Common myeloid progenitor, CD34-positive (primary cell): Measurements from ENCODE around the gene RAB27A.

Experiments
- CTCF ChIA-PET: fragments of 350-600 bp; sonication (Branson Sonifier 250); formaldehyde crosslinking; loops from one replicate; lab custom pipeline; 2021; ENCODE audit warnings: antibody characterized with exemption; lab: Charles Lee
- POLR2A ChIA-PET: fragments of 350-600 bp; sonication (Branson Sonifier 250); formaldehyde crosslinking; loops from one replicate; lab custom pipeline; 2021; ENCODE audit warnings: antibody characterized with exemption; lab: Charles Lee
- DNase-seq, 3 donors: peaks; one replicate each; pipeline versions ENCODE4 v3.0.0 to v3.0.0-alpha.2; 2013
- H3K27ac ChIP-seq, 2 experiments: 1 replicate in 1 of 2; 2 replicates in 1 of 2; pipeline ENCODE4 v1.7.0; 2013; ENCODE audit warnings: inconsistent platforms in 2 of 2, low read length in 2 of 2, mild to moderate bottlenecking in 2 of 2, low read depth in 1 of 2, moderate library complexity in 1 of 2; ENCODE audit not compliant: severe bottlenecking in 2 of 2, insufficient read depth in 1 of 2, poor library complexity in 1 of 2
- H3K27me3 ChIP-seq, 5 experiments: replicated peaks in 2 of 5; 1 replicate in 3 of 5; 2 replicates in 2 of 5; pipeline versions ENCODE4 v1.6.1 to v1.7.0; 2013; ENCODE audit warnings: low read length in 4 of 5, mild to moderate bottlenecking in 2 of 5, moderate library complexity in 2 of 5, inconsistent platforms in 1 of 5; ENCODE audit not compliant: insufficient read depth in 5 of 5, control insufficient read depth in 4 of 5
- H3K36me3 ChIP-seq, 4 experiments: 1 replicate in 2 of 4; 2 replicates in 2 of 4; pipeline versions ENCODE4 v1.6.1 to v1.7.0; 2013; ENCODE audit warnings: low read length in 3 of 4, control low read depth in 1 of 4, mild to moderate bottlenecking in 1 of 4; ENCODE audit not compliant: control insufficient read depth in 4 of 4, insufficient read depth in 4 of 4
- H3K4me1 ChIP-seq, 4 experiments: 1 replicate in 3 of 4; 2 replicates in 1 of 4; pipeline versions ENCODE4 v1.6.1 to v1.7.1; 2013; ENCODE audit warnings: low read length in 3 of 4, mild to moderate bottlenecking in 3 of 4, control low read depth in 1 of 4, inconsistent platforms in 1 of 4, moderate library complexity in 1 of 4; ENCODE audit not compliant: control insufficient read depth in 4 of 4, insufficient read depth in 4 of 4; ENCODE audit errors: control extremely low read depth in 1 of 4
- H3K4me3 ChIP-seq, 7 experiments: 1 replicate in 4 of 7; 2 replicates in 3 of 7; pipeline versions ENCODE4 v1.5.1 to v1.7.0; 2013; ENCODE audit warnings: mild to moderate bottlenecking in 7 of 7, low read length in 6 of 7, moderate library complexity in 6 of 7, inconsistent platforms in 2 of 7, low read depth in 2 of 7, control low read depth in 1 of 7; ENCODE audit not compliant: insufficient read depth in 4 of 7, control insufficient read depth in 1 of 7; ENCODE audit errors: extremely low read depth in 1 of 7
- H3K9me3 ChIP-seq, 5 experiments: 1 replicate in 4 of 5; 2 replicates in 1 of 5; pipeline versions ENCODE4 v1.6.1 to v1.7.1; 2013; ENCODE audit warnings: low read length in 4 of 5, mild to moderate bottlenecking in 2 of 5, inconsistent platforms in 1 of 5, low read depth in 1 of 5, moderate library complexity in 1 of 5; ENCODE audit not compliant: control insufficient read depth in 4 of 5, insufficient read depth in 2 of 5; ENCODE audit errors: control extremely low read depth in 1 of 5
- WGBS: methylation state at CpG from one replicate; pipeline ENCODE4 v1.1.5; 2013; ENCODE audit not compliant: insufficient coverage; 5-methylcytosine and 5-hydroxymethylcytosine counted together

RAB27A gene

DNA sequence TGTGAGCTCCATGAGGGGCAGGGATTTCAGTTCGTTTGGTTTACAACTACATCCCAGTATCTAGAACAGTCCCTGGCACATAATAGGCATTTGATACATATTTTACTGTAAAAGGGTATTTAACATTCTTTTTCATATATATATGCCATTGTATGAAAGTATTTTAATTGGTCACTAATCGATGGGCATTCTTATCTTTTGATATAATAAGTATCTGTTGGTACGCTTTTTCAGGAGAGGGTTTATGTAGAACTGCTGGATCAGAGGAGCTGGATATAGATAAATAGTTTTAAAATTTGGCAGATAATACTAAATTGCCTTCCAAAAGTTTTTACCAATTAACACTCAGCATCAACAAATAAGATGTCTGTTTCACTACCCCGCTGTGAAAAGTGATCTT, 91.9 kb downstream of the RAB27A start:
- Histone ChIP-seq H3K27me3 (no peaks in the 10 kb centered on the region), H3K27ac (peak overlapping the region; percentile 64 to 99), H3K9me3 (peaks cover 0 to 4% (median 0%) of the 10 kb centered on the region in 5 experiments), H3K4me3 (peak overlapping the region in 6 of 7 experiments; percentile 80 to 96 (median 92)), H3K4me1 (peaks cover 15 to 35% (median 26%) of the 10 kb centered on the region in 4 experiments), H3K36me3 (peaks cover 0 to 2% (median 0%) of the 10 kb centered on the region in 4 experiments)
- no CpG with 5 or more reads among the region's 4 CpGs for WGBS
- ChIA-PET POLR2A (no interaction called here), CTCF (interaction anchor here (0.9 to 1.5 kb wide), 2 partner anchors 8 to 10 kb away, joined by 3 read pairs; no protein-coding TSS in a partner anchor)
- no peak for DNase-seq

DNA sequence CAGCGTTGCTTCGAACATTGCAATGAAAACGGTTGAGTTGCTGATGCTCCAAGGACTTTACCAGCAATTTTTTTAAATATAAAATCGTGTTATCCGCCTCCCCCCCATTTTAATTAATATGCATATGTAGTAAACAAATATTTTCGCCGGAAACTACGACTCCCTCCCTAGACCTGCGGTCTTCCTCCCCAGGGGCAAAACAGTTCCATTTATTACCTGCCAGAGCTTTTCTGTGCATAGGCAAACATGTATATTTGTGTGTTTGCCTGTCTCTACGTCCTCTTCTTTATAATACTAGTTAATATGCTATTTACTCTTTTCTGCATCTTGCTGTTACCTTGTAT, 92.3 kb downstream of the RAB27A start:
- peaks cover 0 to 4% (median 0%) of the 10 kb centered on the region in 5 experiments for H3K9me3 ChIP-seq
- peaks cover under 1 to 2% (median 2%) of the 10 kb centered on the region in 4 experiments for H3K36me3 ChIP-seq
- no peaks in the 10 kb centered on the region for H3K27me3 ChIP-seq
- ChIA-PET CTCF (interaction anchor here (0.9 to 1.5 kb wide), 3 partner anchors 9 to 13 kb away, joined by 3 read pairs; no protein-coding TSS in a partner anchor), POLR2A (no interaction called here)
- peak overlapping the region; percentile 64 to 99 for H3K27ac ChIP-seq
- H3K4me3 ChIP-seq = peak overlapping the region; percentile 72 to 96 (median 91)
- peaks cover 15 to 35% (median 26%) of the 10 kb centered on the region in 4 experiments for H3K4me1 ChIP-seq
- WGBS = 0% methylated on average over 2 of the region's 10 CpGs
- no peak for DNase-seq

DNA sequence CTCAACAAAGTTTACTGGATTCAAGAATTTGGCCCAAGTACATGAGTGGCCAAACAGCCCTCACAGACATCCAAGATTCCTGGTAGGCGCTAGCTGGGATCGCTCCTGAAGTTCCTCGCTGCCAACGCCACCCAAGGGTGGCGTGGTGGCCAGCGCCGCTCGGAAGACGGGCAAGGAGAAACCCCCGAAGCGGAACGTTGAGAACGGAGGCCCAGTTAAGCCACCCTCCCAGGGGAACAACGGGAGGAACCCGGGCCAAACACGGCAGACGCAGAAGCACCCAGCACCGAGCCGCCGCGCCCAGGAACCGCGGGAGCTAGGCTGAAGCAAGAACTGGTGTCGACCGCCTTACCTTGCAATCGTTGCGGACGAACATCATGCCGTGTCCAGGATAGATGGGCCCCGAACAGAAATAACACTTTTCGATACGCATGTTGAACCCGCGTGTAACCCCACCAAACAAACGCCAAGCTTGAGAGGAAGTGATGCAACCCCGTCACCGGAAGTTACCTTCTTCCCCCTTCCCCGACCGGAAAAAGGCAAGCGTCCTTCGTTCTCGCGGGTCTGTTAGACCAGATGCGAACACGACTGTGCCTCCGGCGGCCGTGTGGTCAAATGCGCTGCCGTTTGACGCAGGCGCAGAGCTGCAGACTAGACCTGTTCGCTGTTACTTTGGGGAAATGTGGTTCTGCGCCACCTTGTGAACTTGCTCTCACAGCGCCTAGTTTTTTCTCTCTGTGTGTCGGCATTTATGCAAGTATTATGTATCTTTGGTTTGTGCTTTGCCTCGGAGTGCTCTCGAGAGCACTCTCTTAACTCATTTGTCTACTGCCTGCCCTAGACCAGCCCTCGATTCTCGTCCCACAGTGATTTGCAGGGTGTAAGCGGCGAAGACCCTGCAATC, 92.9 kb downstream of the RAB27A start, which contains the start of gene RSL24D1:
Gene RSL24D1, minus strand, starts transcription at position 484 of the 904 bp plus-strand sequence. Its CDS starts 51 bp downstream, at position 433.
- ChIA-PET POLR2A (no interaction called here), CTCF (interaction anchor here (0.8 to 1.5 kb wide), 4 partner anchors 9 to 94 kb away, joined by 3 read pairs; no protein-coding TSS in a partner anchor)
- Histone ChIP-seq H3K36me3 (peaks cover 5 to 8% (median 6%) of the 10 kb centered on the region in 4 experiments), H3K4me3 (peak within 1 kb of the TSS; percentile 72 to 96 (median 91)), H3K9me3 (peaks cover 0 to 4% (median 0%) of the 10 kb centered on the region in 5 experiments), H3K27ac (peak within 1 kb of the TSS; percentile 96 to 99), H3K27me3 (no peaks in the 10 kb centered on the region), H3K4me1 (peaks cover 15 to 35% (median 26%) of the 10 kb centered on the region in 4 experiments)
- DNase-seq = peak; percentile 99 to 100 (median 100)
- WGBS = 0% methylated on average over 59 of the region's 62 CpGs

DNA sequence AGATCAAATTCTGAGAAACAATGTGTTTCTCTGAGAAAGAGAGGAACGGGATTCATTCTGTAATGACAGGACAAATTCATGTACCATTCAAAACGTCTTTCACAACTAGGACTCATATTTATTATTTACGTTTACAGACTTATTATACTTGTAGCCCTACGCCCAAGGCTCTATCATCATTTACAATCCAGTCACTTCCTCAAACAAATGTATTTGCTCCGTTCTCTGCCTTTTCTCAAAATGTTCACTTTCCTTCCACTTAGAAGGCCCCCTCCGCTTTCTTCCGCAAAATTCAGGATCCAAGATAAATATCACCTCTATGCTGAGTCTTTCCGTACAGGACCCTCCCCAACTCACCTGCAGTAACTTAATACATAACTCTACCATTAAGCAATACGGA, 93.6 kb downstream of the RAB27A start:
- CTCF ChIA-PET = no interaction called here
- Histone ChIP-seq H3K9me3 (peaks cover 0 to 4% (median 0%) of the 10 kb centered on the region in 5 experiments), H3K27ac (peak overlapping the region; percentile 96 to 99), H3K4me1 (peaks cover 15 to 35% (median 26%) of the 10 kb centered on the region in 4 experiments), H3K4me3 (peak overlapping the region; percentile 72 to 96 (median 91)), H3K27me3 (no peaks in the 10 kb centered on the region), H3K36me3 (peaks cover 8 to 15% (median 11%) of the 10 kb centered on the region in 4 experiments)
- POLR2A ChIA-PET = no interaction called here
- DNase-seq = peak; percentile 36 to 77 (median 61)
- 0% methylated on average over 8 of the region's 9 CpGs for WGBS

DNA sequence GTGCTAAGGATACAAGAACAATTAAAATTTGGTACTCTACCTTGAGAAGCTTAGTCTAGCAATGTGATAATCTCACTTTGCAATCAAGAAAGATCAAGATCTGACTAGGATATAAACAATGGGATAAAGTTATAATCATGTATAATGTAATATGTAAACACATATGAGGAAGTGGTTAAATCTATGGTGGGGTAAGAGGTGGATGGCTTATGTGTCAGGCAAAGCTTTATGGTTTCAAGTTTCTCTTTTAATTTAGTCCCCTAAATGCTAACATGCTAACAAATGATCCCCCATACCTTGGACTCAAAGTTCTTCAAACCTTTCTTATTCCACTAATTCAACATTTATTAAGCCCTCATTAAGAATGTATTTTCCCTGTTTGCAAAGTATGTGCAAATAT, 95.4 kb downstream of the RAB27A start:
- DNase-seq = peak; percentile 14 to 66 (median 55)
- Histone ChIP-seq H3K4me3 (peak overlapping the region in 3 of 7 experiments; percentile 80 to 91 (median 82)), H3K9me3 (peaks cover 0 to 3% (median 0%) of the 10 kb centered on the region in 5 experiments), H3K27ac (no peak overlapping the region), H3K36me3 (peaks cover 13 to 31% (median 20%) of the 10 kb centered on the region in 4 experiments), H3K27me3 (no peaks in the 10 kb centered on the region), H3K4me1 (peaks cover 15 to 35% (median 26%) of the 10 kb centered on the region in 4 experiments)
- CTCF ChIA-PET = no interaction called here
- POLR2A ChIA-PET = no interaction called here

DNA sequence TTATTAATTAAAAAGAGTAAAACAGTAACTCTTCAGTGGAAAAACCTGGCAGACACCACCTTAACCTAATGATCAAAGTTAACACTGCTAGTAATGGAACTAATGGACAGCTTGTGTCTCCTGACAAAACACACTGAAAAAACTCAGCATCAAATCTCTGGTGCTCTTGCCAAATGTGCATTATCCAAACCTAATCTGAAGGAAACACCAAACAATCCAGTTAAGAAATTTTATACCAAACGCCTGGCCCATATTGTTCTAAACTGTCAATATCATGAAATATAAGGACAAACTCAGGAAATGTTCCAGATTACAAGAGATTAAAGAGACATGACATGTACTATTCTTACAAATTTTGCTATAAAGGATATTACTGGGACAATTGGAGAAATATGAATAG, 103.3 kb downstream of the RAB27A start:
- H3K4me3 ChIP-seq = no peak overlapping the region
- H3K27ac ChIP-seq = no peak overlapping the region
- DNase-seq = no peak
- WGBS = no CpG with 5 or more reads among the region's 1 CpG
- no peaks in the 10 kb centered on the region for H3K27me3 ChIP-seq
- POLR2A ChIA-PET = no interaction called here
- no peaks in the 10 kb centered on the region for H3K4me1 ChIP-seq
- no peaks in the 10 kb centered on the region for H3K9me3 ChIP-seq
- H3K36me3 ChIP-seq = peaks cover 20 to 70% (median 46%) of the 10 kb centered on the region in 4 experiments
- CTCF ChIA-PET = no interaction called here
